Measurements from ENCODE around the gene NPFF. TPM values are rescaled to one million over a fixed set of nuclear protein-coding genes. Genes with fewer than 3 reads are reported as not detected.

NPFF gene
- total and polyA plus RNA-seq, 2 experiments from 2014 or later = not detected

- Histone ChIP-seq H3K9ac (peak overlapping the region; percentile 74), H3K27me3 (replicated peaks; ENCODE audit: insufficient read depth) (no peaks in the 10 kb centered on the region), H3K36me3 (ENCODE audit: low read depth) (no peaks in the 10 kb centered on the region), H3K4me3 (no peak overlapping the region), H3K9me3 (ENCODE audit: low read depth) (no peaks in the 10 kb centered on the region), H3K4me2 (ENCODE audit: unreplicated experiment) (peak overlapping the region; percentile 7), H2AFZ (no peak overlapping the region), H4K20me1 (ENCODE audit: insufficient read depth) (no peaks in the 10 kb centered on the region), H3K4me1 (ENCODE audit: insufficient read depth) (peaks cover 32% of the 10 kb centered on the region), H3K9me2 (ENCODE audit: insufficient read depth) (no peaks in the 10 kb centered on the region), H3K79me2 (ENCODE audit: insufficient read depth) (peaks cover 21% of the 10 kb centered on the region), H3F3A (ENCODE audit: insufficient read depth) (peaks cover 34% of the 10 kb centered on the region), H3K27ac (peak overlapping the region; percentile 80)
- in situ Hi-C loops (cut with MboI) = no loop called here
- no peak for TF ChIP-seq EZH2 (IDR thresholded peaks at IDR 0.05; ENCODE audit: insufficient read depth, poor library complexity, severe bottlenecking)
- no peak for TF ChIP-seq EZH2phosphoT487 (IDR thresholded peaks at IDR 0.05; ENCODE audit: insufficient read depth, low read depth)
- DNase-seq = peak; percentile 69
- WGBS, 2 experiments (ENCODE audit: low coverage in 1 of 2, low lambda C conversion rate in 2 of 2, missing lambda C conversion rate in 2 of 2) = 77 to 78% methylated on average over 19 of the region's 19 CpGs
Observed at GRCh38 chr12:53505555-53506449, 1.5 kb downstream of the NPFF start.

GRCh38 chr12:53505086-53505485 lies 2.2 kb downstream of the NPFF start:
- H3K27me3 ChIP-seq (replicated peaks; ENCODE audit: insufficient read depth) = no peaks in the 10 kb centered on the region
- no peak overlapping the region for H3K4me3 ChIP-seq
- H3K9me2 ChIP-seq (ENCODE audit: insufficient read depth) = no peaks in the 10 kb centered on the region
- no peaks in the 10 kb centered on the region for H3K9me3 ChIP-seq (ENCODE audit: low read depth)
- peak overlapping the region; percentile 80 for H3K27ac ChIP-seq
- in situ Hi-C loops (cut with MboI) = no loop called here
- no peaks in the 10 kb centered on the region for H4K20me1 ChIP-seq (ENCODE audit: insufficient read depth)
- H3K36me3 ChIP-seq (ENCODE audit: low read depth) = no peaks in the 10 kb centered on the region
- H3K4me1 ChIP-seq (ENCODE audit: insufficient read depth) = peaks cover 35% of the 10 kb centered on the region
- TF ChIP-seq EZH2phosphoT487 (IDR thresholded peaks at IDR 0.05; ENCODE audit: insufficient read depth, low read depth) (no peak), EZH2 (IDR thresholded peaks at IDR 0.05; ENCODE audit: insufficient read depth, poor library complexity, severe bottlenecking) (no peak)
- peak; percentile 96 for DNase-seq
- peaks cover 21% of the 10 kb centered on the region for H3K79me2 ChIP-seq (ENCODE audit: insufficient read depth)
- H3K4me2 ChIP-seq (ENCODE audit: unreplicated experiment) = no peak overlapping the region
- no peak overlapping the region for H2AFZ ChIP-seq
- peaks cover 34% of the 10 kb centered on the region for H3F3A ChIP-seq (ENCODE audit: insufficient read depth)
- H3K9ac ChIP-seq = peak overlapping the region; percentile 74
- WGBS, 2 experiments (ENCODE audit: low coverage in 1 of 2, low lambda C conversion rate in 2 of 2, missing lambda C conversion rate in 2 of 2) = 27 to 33% methylated on average over 10 of the region's 10 CpGs

- WGBS, 2 experiments (ENCODE audit: low coverage in 1 of 2, low lambda C conversion rate in 2 of 2, missing lambda C conversion rate in 2 of 2) = 73 to 77% methylated on average over 14 of the region's 14 CpGs
- no peaks in the 10 kb centered on the region for H3K9me2 ChIP-seq (ENCODE audit: insufficient read depth)
- in situ Hi-C loops (cut with MboI) = no loop called here
Observed at GRCh38 chr12:53504004-53504920, 3.0 kb downstream of the NPFF start.

GRCh38 chr12:53502983-53503728 lies 4.1 kb downstream of the NPFF start:
- no peaks in the 10 kb centered on the region for H3K36me3 ChIP-seq (ENCODE audit: low read depth)
- DNase-seq = no peak
- TF ChIP-seq EZH2 (IDR thresholded peaks at IDR 0.05; ENCODE audit: insufficient read depth, poor library complexity, severe bottlenecking) (no peak), EZH2phosphoT487 (IDR thresholded peaks at IDR 0.05; ENCODE audit: insufficient read depth, low read depth) (no peak)
- no peak overlapping the region for H3K4me2 ChIP-seq (ENCODE audit: unreplicated experiment)
- H2AFZ ChIP-seq = no peak overlapping the region
- peaks cover 31% of the 10 kb centered on the region for H3K79me2 ChIP-seq (ENCODE audit: insufficient read depth)
- no peaks in the 10 kb centered on the region for H3K9me2 ChIP-seq (ENCODE audit: insufficient read depth)
- no peaks in the 10 kb centered on the region for H3K9me3 ChIP-seq (ENCODE audit: low read depth)
- no peak overlapping the region for H3K27ac ChIP-seq
- in situ Hi-C loops (cut with MboI) = no loop called here
- 71 to 79% methylated on average over 9 to 10 of the region's 10 CpGs for WGBS, 2 experiments (ENCODE audit: low coverage in 1 of 2, low lambda C conversion rate in 2 of 2, missing lambda C conversion rate in 2 of 2)
- no peak overlapping the region for H3K9ac ChIP-seq
- no peaks in the 10 kb centered on the region for H3K27me3 ChIP-seq (replicated peaks; ENCODE audit: insufficient read depth)
- no peaks in the 10 kb centered on the region for H4K20me1 ChIP-seq (ENCODE audit: insufficient read depth)
- H3F3A ChIP-seq (ENCODE audit: insufficient read depth) = peaks cover 32% of the 10 kb centered on the region
- peaks cover 39% of the 10 kb centered on the region for H3K4me1 ChIP-seq (ENCODE audit: insufficient read depth)
- H3K4me3 ChIP-seq = no peak overlapping the region

More at GRCh38 chr12:53504004-53504920, 3.0 kb downstream of the NPFF start:
- Histone ChIP-seq H3K4me2 (ENCODE audit: unreplicated experiment) (no peak overlapping the region), H3K4me1 (ENCODE audit: insufficient read depth) (peaks cover 39% of the 10 kb centered on the region), H3K36me3 (ENCODE audit: low read depth) (no peaks in the 10 kb centered on the region), H3K27ac (peak overlapping the region; percentile 80), H2AFZ (no peak overlapping the region), H3K4me3 (no peak overlapping the region), H3K27me3 (replicated peaks; ENCODE audit: insufficient read depth) (no peaks in the 10 kb centered on the region), H3K79me2 (ENCODE audit: insufficient read depth) (peaks cover 21% of the 10 kb centered on the region), H3K9me3 (ENCODE audit: low read depth) (no peaks in the 10 kb centered on the region), H3F3A (ENCODE audit: insufficient read depth) (peaks cover 37% of the 10 kb centered on the region), H4K20me1 (ENCODE audit: insufficient read depth) (no peaks in the 10 kb centered on the region), H3K9ac (peak overlapping the region; percentile 74)
- DNase-seq = no peak
- TF ChIP-seq EZH2 (IDR thresholded peaks at IDR 0.05; ENCODE audit: insufficient read depth, poor library complexity, severe bottlenecking) (no peak), EZH2phosphoT487 (IDR thresholded peaks at IDR 0.05; ENCODE audit: insufficient read depth, low read depth) (no peak)

Measured in GM23248 (cell line).